Omental fat pad (tissue), 4 donors: ENCODE measurements around the gene C3orf38. TPM values are rescaled to one million over a fixed set of nuclear protein-coding genes. Genes with fewer than 3 reads are reported as not detected.

Experiments
- ATAC-seq: fragments of 150-250 bp; one replicate; pipeline ENCODE4 v1.9.1; 2016; ENCODE audit warnings: mild to moderate bottlenecking, moderate library complexity; ENCODE audit not compliant: low FRiP score
- DNase-seq: peaks from one replicate; pipeline ENCODE4 v3.0.0-alpha.2; 2019; ENCODE audit warnings: low spot score
- CTCF ChIP-seq, 3 donors: fragments of 450-650 bp; IDR thresholded peaks; one replicate each; pipeline ENCODE4 v1.5.1; 2016 to 2017; ENCODE audit warnings: antibody characterized with exemption in 3 of 3, mild to moderate bottlenecking in 3 of 3, moderate library complexity in 2 of 3
- total RNA-seq, 4 donors: library from RNA; depleted of rRNA; stranded (reverse); fragments of >200 nt; gene quantifications; one replicate each; pipeline ENCODE4 v1.1.0, GENCODE V29; 2016

The C3orf38 gene
- total RNA-seq: 10 to 100 TPM; 12.2 to 23.6 (median 19.0) TPM

- DNase-seq (peak; percentile 67), ATAC-seq (peak; percentile 96)
- no peak for TF ChIP-seq CTCF (IDR thresholded peaks at IDR 0.05)
Measured at GRCh38 chr3:88149509-88150362, at the start of gene C3orf38. TSS of gene C3orf38 (plus strand) at chr3:88149959. CDS start at chr3:88150053, 94 bp downstream.

- no peak for TF ChIP-seq CTCF (IDR thresholded peaks at IDR 0.05)
- ATAC-seq (no peak), DNase-seq (no peak)
Measured at GRCh38 chr3:88101142-88101541, 48.6 kb upstream of the C3orf38 start.

GRCh38 chr3:88105325-88105724 is 44.4 kb upstream of the C3orf38 start:
- TF ChIP-seq CTCF (IDR thresholded peaks at IDR 0.05): no peak
- ATAC-seq (peak; percentile 44), DNase-seq (no peak)

GRCh38 chr3:88112289-88112688 is 37.5 kb upstream of the C3orf38 start:
- DNase-seq (no peak), ATAC-seq (peak; percentile 78)
- no peak for TF ChIP-seq CTCF (IDR thresholded peaks at IDR 0.05)

GRCh38 chr3:88113311-88114162 is 36.2 kb upstream of the C3orf38 start:
- DNase-seq (no peak), ATAC-seq (peak; percentile 73)
- TF ChIP-seq CTCF (IDR thresholded peaks at IDR 0.05): peak in 1 of 3 donors; percentile 40

GRCh38 chr3:88114878-88115549 is 34.7 kb upstream of the C3orf38 start:
- no peak for DNase-seq

More at GRCh38 chr3:88114878-88115549, 34.7 kb upstream of the C3orf38 start:
- TF ChIP-seq CTCF (IDR thresholded peaks at IDR 0.05): no peak
- no peak for ATAC-seq
